ENCODE measurements around the gene ARID1B.

The ARID1B gene

DNA sequence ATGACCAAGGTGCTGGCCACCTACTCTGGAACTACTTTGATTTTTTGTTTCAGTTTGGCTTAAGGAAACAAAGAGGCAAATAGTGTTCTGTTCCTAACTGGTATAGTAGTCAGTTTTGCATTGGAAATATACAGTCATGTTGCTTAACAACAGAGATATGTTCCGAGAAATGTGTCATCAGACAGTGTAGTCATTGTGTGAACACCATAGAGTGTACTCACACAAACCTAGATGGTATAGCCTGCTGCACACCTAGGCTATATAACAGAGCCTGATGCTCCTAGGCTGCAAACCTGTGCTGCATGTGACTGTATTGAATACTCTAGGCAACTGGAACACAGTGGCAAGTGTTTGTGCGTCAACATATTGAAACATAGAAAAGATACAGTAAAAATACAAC is 80.4 kb downstream of the ARID1B start:
- no peak for DNase-seq

DNA sequence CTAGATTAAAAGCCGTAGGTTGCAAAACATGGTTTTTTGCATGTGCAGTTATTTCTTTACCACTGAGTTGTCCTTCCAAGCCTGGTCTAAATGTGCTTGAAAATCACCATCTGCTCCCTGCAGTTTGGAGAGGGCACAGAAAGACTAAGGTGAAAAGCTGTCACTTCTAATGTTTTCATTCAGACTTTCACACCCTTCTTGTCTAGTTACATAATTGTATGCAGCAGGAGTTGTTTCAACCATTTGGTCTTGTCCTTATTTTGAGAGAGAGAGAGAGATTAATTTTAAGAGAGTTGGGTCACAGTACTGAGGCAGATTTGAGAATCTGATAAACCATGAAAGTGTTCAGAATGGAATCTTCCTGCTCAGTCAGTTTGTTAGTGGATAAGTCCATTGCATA is 82.5 kb downstream of the ARID1B start:
- no peak for DNase-seq

DNA sequence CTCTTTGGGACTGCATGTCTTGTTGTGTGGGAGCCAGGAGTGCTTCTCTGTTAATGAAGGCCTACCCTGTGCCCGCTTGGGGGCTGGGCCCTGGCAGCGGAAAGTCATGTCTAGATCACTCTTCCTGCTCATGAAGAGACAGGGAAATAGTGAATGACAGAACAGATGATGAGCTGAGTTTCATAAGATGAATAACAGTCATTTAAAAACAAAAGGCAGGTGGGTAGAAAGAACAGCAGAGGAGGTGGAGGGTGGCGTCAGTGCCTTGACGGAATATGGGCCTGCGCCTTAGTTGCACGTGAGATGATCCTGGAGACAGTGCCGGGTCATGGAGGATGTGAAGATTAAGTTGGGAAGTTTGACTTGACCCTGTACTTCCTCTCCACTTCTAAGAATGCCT is 85.5 kb downstream of the ARID1B start:
- DNase-seq, result no peak

GRCh38 chr6:156863504-156863903 is 86.3 kb downstream of the ARID1B start:
- no peak for DNase-seq

DNA sequence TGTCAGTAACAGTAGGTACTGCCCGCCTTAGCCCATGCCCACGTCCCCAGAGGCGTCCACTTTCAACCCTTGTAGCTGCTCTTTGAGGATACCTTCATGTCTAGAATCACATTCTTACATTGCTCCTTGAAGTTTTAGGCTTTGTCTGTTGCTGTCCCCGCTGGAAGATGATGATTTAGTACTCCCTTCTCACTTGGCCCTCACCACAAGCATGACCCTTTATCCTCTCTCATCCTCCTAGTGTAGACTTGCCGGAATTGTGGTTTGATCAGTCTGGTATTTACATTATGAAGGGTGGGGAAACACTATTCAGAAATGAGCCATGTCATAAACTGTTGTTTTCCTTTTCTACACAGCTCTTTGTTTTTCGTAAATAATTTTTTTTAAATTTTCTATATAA is 87.4 kb downstream of the ARID1B start:
- DNase-seq, result no peak

- no peak for DNase-seq
These were observed 87.9 kb downstream of the ARID1B start for GRCh38 chr6:156865019-156865629.

GRCh38 chr6:156866220-156867015 is 89.2 kb downstream of the ARID1B start:
- peak in 1 of 2 donors; percentile 16 for DNase-seq

DNA sequence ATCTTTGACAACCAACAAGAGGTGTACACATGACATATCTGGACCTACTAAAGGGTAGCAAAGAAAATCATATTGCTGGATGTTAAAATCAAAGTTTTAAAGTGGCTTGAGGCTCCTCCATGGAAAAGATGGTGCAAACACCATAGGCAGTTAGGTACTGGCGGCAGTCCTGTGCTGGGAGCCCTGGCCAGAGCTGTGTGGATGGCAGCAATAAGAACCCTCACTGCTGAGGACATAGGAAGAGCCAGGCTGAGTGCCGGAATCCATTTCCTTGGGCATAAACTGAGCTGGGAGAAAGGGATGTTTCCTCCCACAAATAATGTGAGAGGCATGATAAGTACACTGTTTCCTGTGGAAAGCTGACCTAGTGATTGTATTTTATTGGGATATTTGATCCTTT is 89.9 kb downstream of the ARID1B start:
- DNase-seq, result no peak

DNA sequence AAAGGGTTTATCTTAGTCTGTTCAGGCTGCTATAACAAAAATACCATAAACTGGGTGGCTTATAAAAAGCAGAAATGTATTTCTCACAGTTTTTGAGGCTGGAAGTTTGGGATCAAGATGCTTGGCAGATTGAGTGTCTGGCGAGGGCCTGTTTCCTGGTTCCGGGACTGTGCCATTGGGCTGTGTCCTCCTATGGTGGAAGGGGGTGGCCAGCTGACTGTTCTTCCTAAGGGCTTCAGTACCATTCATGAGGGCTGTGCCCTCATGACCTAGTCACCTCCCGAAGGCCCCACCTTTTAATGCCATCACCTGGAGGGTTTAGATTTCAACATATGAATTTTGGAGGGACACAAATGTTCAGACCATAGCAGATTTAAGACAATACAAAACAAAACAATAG is 91.2 kb downstream of the ARID1B start:
- no peak for DNase-seq

DNA sequence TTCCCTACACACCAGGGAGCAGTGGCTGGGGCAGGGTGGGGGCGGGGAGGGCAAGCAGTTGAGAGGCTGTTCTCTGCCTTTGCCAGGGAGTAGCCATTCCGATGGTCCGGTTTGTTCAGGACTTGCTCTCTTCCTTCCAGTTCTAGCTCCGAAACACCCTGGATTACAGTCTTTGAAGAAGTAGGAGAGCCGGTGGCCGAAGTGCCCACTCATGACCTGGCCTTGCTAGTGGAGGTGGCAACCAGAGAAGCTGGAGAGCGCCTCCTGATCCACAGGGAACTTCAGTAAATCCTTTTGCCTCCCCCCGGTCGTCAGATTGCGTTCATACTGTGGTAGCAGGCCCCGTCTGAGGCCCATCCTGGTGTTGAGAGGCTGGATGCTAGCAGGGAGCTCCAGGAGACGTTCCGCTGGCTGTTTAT is 92.8 kb downstream of the ARID1B start:
- no peak for DNase-seq

- no peak for DNase-seq
These were observed 93.9 kb downstream of the ARID1B start for GRCh38 chr6:156870924-156871539.

DNA sequence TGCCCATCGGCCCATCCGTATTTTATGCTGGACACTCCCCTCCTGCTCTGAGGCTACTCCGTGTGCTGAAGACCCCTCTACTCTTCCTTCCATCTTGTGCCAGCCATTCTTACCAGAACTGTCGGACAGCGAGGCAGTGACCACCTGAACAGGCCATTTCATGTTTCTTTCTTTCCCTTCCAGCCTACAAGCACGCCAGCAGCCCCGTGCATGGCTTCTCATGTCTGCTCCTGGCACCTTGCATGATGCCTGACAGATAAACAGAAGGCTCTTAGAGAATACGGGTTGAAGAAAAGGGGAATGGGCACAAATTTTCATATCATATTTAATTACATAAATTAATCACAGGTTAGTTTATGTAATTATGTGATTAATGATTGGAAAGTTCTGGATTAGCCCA is 95.7 kb downstream of the ARID1B start:
- no peak for DNase-seq

DNA sequence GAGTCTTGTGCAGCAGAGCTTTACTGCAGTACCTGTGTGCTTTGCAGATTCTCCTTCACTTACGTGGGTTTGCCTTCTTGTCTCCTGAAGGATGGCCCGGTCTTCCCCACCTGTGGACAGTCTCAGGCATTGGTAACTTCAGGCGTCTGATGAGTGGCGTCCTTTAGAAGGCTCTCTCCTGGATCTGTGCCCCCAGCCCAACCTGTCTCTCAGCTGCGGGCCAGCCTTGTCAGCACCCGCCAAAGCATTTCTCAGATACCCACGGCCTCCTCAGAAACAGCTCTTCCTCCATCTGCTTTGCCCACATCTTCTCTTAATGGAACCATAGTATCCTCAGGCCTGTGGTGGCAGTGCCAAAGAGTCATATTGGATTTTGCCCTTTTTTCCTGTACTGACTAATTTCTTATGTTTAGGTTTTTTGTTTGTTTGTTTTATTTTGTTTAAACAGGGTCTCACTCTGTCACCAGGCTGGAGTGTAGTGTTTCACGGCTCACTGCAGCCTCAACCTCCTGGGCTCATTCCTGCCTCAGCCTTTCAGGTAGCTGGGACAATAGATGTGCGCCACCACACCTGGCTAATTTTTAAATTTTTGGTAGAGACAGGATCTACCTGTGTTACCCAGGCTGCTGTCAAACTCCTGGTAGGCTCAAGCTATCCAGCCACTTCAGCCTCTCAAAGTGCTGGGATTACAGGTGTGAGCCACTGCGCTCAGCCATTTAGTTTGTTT is 96.6 kb downstream of the ARID1B start:
- no peak for DNase-seq

DNA sequence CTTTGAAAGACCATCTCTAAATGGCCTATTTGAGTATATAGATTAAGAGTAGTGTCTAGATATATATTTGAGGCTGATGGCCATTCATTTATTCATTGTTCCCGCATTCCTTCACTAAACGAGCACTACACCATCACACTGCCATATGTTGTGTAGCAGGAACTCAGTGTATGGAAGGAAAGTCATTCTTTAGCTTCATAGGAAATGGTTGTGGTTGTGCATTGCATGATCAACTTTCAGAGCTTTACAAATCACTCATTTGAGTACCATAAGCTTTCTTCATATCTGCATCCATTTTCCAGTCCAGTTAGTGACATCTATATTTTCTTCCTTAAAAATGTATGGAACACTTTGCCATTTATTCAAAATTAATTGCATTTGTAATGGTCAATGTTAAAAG is 97.9 kb downstream of the ARID1B start:
- no peak for DNase-seq

DNA sequence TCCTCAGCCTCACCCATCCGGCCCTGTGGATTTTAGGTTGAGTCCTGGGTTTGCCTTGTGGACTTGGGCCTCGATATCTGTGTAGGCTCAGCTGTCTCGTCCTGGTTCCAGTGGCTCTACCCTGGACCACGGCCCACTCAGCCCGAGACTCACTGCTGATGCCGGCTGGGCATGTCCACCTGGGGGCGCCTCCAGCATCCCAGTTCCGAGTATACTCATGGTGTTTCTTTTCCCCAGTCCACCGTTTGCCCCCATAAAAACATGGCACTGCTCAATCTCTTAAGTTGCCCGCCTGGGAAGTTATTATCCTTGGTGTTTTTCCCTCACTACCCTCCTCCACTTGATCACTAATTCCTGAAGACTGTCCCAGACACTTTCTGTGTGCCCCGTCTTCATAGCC is 99.1 kb downstream of the ARID1B start:
- DNase-seq, result no peak

- no peak for DNase-seq
These were observed 100.1 kb downstream of the ARID1B start for GRCh38 chr6:156877126-156877863.

- no peak for DNase-seq
These were observed 101.5 kb downstream of the ARID1B start for GRCh38 chr6:156878681-156879080.

DNA sequence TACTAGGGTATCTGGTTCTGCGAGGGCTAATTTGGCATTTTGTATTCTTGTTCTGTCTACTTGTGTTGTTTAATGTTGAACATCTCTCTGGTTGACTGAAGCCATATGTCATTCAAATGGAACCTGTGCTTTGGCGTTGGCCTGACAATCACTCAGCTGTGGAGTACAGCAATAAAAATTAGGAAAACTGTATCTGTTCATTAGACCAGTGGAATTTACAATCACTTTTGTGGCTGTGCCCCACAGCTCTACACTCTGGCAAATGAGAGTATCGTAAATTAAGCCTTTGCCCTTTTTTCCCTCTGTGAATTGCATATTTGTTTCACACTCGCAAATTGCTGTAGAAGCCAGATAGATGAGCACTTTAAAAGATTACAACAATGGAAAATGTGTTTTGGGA is 102.0 kb downstream of the ARID1B start:
- no peak for DNase-seq

- no peak for DNase-seq
These were observed 102.4 kb downstream of the ARID1B start for GRCh38 chr6:156879591-156879990.

- no peak for DNase-seq
These were observed 103.7 kb downstream of the ARID1B start for GRCh38 chr6:156880913-156881312.

DNA sequence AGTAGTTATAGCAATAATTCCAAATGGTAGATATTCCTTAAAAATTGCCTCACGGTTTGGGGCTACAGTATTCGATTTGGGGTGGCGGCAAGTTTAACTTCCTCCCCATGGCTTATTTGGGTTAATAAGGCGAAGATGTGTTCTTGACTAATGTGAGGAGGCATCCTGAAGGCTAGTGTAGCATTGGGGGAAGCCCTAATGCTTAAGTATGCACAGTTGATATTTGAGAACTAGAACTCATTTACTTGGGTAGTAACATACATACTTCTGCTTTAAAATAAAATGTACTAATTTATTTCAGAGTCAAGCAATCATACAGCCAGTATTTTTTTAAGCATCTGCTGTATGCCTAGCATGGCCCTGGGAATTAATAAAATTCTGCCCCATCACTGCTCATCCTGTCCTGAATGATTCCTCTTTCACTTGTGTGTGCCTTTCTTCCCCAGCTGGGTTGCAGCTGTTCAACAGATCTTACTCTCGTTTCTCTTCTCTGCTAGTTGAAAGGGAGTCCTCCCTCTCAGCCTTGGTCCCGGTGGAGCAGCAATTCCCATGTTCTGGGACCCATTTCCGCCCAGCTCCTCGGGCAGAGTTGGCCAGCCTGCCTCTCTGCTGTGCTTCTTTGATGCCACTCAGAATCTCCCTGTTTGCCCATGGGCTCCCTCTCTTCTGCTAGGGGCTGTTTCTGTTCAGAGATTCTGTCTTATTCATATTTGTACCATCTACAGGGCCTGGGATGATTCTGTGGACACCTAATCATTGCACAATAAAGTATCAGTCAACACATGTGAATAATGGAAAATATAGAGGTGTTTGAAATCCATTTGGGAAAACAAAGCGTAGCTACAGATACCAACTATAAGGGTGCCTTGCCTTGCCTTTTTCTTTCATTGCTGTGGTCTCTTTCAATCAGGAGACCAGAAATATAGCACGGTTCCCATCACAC is 104.8 kb downstream of the ARID1B start:
- no peak for DNase-seq

All from CD4-positive, alpha-beta T cell treated with Interleukin-4 for 1 hour (primary cell).